ENCODE results near the gene ENHO.
A peak's percentile ranks its signal among the peaks of the same experiment; 100 is the strongest.
"Not testable (repeated sequence)": the region's sequence is repeated elsewhere in the genome, so short reads cannot be mapped to it uniquely, and the experiment has no call there.

Gene ENHO

DNA sequence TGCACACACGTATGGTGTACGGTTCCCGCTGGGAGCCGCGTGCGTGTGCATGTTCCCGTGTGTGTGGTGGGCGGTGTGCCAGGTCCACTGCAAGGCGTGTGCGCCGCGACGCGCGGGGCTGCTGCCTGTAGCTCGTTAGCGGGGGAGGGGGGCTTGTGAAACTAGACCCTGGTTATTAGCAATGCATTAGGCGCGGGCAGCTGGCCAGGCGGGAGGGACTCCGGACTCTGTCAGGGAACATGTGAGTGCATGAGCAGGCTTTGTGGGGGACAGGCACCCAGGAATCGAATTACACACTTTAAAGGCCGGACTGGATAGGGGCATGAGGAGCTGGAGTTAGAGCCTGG is 32.2 kb upstream of the ENHO start:
- no peak for DNase-seq

DNA sequence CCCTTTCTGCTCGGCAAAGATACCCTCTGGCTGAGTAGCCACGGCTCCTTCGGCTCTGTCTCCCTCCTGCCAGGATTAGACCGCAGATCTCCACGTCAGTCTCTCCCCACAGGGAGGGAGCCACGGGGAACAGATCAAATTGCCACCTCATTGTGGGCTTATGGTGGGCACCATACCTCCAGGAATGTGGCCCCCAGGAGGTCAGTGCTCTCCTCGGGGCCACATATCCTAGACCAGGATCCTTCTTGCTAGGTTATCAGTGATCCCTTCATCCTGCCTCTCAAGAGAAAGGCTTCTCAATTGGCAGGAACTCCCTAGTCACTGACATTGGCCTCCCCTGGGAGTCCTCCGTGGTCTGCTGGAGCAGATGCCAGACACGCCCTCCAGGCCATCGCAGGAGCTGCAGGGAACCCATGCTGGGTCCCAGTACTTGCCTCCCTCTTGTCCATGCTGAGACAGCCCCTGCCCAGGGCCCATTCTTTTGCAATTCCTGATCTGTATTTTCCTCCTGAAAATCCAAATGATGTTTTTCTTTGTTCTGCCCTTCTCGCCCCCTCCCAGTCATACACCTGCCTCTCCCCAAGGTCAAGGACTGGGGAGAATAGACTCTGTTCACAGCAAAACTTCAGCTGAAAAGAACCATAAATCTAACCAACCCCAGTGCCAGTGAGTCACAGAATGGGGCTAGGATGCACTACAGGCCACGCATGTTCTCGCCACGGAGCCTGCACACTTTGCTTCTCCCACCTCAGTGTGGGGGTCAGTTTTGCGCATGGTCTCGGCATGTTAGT is 31.6 kb upstream of the ENHO start:
- peak; percentile 80 for DNase-seq

GRCh38 chr9:34553511-34554021 is 30.8 kb upstream of the ENHO start:
- no peak for DNase-seq

- no peak for DNase-seq
Observed at GRCh38 chr9:34552986-34553385, 30.2 kb upstream of the ENHO start.

- no peak for DNase-seq
Observed at GRCh38 chr9:34552606-34552981, 29.8 kb upstream of the ENHO start.

GRCh38 chr9:34551751-34552605 is 29.2 kb upstream of the ENHO start:
- DNase-seq = no peak

DNA sequence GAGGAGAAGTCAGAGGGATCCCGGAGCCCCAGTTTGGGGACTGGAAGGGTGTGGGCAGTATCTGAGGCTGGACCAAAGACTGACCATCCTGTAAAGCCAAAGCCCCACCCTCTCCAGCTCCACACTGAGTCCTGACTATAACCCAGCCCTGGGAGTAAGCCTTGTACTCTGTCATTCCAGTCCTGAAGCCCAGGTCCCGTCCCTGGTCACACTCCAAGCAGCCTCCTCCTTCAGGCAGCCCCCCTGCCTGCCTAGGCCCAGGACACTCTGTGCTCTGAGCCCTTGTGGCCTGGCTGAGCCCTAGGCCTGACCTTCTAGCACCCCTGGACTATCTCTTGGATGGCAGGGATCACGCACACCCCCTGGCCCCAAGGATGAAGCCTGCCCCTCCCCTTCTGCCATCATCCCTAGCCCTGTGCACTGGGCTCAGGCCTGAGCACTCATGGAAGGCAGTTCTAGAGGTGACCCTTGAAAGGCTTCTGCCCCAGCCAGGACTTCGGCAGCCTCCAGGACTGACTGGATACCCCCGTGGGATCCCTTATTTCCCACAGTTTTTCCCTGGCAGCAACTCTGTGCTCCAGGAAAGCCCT is 28.0 kb upstream of the ENHO start:
- DNase-seq = no peak

DNA sequence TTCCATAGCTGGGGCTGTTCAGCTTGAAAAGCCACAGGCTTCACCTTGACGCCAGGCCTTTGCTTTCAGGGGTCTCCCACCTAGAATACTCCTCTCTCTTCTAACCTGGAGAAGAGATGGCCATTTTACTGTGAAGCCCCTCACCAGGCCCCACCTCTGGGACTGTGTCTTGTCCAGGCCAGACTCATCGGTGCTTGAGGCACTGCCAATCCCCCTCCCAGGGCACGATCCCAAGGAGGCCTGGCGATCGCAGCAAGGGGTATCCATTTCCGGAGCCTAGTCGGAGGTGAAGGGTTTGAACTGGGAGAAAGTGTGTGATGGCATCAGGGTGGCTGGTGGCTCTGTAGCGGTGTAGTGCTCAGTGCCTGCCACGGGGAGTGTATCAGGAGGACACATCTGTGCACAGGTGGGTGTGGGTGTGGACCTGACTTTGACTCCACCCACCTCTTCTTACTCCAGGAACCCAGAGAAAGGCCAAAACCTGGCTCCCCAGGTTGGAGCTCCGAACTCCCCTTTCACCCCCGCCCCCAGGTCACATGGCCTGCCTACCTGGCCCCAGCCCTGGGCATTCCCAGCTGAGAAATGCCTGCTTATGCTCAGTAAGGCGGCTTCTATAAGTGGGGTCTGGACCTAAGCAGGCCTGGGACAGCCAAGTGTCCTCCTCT is 27.4 kb upstream of the ENHO start:
- DNase-seq = no peak

DNA sequence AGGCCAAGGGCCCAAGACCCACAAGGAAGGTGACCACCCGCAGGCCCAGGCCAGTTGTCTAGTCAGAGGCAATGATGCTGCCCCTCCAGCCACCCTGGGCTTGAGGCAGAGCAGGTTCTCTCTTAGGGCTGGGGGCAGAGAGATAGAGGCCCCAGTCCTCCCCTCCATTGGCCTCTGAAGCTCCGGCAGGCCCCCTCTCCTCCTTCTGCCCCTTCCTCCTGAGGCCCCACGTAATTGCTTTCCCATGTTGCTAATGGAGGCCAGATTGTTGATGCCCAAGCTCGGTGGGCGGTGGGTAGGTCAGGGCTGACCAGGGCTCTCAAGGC is 26.6 kb upstream of the ENHO start:
- DNase-seq = no peak

- DNase-seq = no peak
Observed at GRCh38 chr9:34547960-34548611, 25.3 kb upstream of the ENHO start.

GRCh38 chr9:34546834-34547827 is 24.3 kb upstream of the ENHO start:
- no peak for DNase-seq

- DNase-seq = no peak
Observed at GRCh38 chr9:34546102-34546833, 23.5 kb upstream of the ENHO start.

DNA sequence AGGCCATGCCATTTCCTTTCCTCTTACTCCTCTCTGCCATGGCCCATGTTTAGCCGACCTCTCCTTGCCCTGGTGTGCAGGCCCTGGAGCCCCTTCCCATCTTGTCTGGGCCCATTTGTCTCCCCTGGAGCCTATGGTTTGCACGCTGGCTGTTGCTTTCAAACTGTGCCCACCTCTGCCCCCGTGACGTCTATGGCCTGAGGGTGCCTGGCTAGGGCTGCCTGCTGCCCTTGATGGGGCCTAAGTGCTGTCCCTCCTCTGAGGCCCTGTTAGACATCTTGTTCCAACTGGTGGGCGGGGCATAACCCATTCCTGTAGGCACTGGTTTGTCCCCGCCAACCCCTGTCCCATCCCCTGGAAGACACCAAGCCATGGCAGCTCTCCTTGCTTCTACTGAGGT is 22.7 kb upstream of the ENHO start:
- DNase-seq = no peak

GRCh38 chr9:34544035-34544434 is 21.2 kb upstream of the ENHO start:
- no peak for DNase-seq

GRCh38 chr9:34541540-34541939 is 18.8 kb upstream of the ENHO start:
- no peak for DNase-seq

- no peak for DNase-seq
Observed at GRCh38 chr9:34540827-34541226, 18.0 kb upstream of the ENHO start.

DNA sequence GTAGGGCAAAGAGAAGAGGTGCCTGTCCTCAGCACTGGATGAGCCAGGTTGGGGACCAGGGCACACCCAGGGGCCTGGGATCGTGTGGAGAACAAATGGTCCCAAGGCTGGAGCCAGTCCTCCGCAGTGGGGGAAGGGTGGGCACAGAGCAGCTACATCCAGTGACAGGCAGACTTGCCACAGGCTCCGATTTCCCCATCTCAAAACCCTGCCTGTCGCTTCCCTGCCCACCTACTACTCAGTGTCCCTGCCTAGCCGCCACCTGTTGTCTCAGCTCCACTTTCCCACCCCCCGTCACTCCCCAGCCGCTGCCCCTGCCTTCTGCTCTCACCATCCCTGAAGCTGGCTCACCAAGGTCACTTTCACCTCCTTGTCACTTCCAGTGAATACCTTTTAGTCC is 13.9 kb upstream of the ENHO start:
- no peak for DNase-seq

- not testable (repeated sequence) for DNase-seq
Observed at GRCh38 chr9:34532041-34532440, 9.3 kb upstream of the ENHO start.

- no peak for DNase-seq
Observed at GRCh38 chr9:34526026-34526425, 3.2 kb upstream of the ENHO start.

DNA sequence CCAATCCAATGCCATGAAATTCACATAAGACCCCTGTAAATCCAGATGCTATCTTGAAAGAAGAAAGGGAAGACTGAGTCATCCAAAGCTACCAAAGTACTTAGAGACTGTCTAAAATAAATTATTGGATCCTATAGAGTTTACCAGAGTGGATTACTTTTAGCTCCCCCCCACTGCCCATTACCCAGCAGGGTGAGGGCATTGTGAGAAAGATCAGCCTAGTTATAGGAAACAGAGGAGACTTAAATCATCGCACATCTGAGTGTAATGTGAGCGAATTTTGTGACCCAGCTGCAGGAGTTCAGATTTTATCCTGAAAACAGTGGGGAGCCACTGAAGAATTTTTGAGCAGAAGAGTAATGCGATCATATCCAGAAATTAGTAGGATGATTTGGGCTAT is 1.6 kb upstream of the ENHO start:
- no peak for DNase-seq

Data from DMS153 (cell line).